Inferior parietal cortex (tissue), 1 donor: ENCODE data around the gene DICER1.

Source experiments
- DNase-seq: peaks from one replicate; pipeline ENCODE4 v3.0.0-alpha.2; 2016; ENCODE audit errors: extremely low spot score

DICER1 gene

GRCh38 chr14:95039993-95040348, 117.4 kb downstream of the DICER1 start:
- DNase-seq = no peak

GRCh38 chr14:95039259-95039992, 117.9 kb downstream of the DICER1 start:
- no peak for DNase-seq

- no peak for DNase-seq
Measured at GRCh38 chr14:95038521-95039250, 118.6 kb downstream of the DICER1 start.

- no peak for DNase-seq
Measured at GRCh38 chr14:95037273-95037672, 120.1 kb downstream of the DICER1 start.
